ENCODE data around the gene TMPRSS6.
A peak's percentile ranks its signal among the peaks of the same experiment; 100 is the strongest.

DNA sequence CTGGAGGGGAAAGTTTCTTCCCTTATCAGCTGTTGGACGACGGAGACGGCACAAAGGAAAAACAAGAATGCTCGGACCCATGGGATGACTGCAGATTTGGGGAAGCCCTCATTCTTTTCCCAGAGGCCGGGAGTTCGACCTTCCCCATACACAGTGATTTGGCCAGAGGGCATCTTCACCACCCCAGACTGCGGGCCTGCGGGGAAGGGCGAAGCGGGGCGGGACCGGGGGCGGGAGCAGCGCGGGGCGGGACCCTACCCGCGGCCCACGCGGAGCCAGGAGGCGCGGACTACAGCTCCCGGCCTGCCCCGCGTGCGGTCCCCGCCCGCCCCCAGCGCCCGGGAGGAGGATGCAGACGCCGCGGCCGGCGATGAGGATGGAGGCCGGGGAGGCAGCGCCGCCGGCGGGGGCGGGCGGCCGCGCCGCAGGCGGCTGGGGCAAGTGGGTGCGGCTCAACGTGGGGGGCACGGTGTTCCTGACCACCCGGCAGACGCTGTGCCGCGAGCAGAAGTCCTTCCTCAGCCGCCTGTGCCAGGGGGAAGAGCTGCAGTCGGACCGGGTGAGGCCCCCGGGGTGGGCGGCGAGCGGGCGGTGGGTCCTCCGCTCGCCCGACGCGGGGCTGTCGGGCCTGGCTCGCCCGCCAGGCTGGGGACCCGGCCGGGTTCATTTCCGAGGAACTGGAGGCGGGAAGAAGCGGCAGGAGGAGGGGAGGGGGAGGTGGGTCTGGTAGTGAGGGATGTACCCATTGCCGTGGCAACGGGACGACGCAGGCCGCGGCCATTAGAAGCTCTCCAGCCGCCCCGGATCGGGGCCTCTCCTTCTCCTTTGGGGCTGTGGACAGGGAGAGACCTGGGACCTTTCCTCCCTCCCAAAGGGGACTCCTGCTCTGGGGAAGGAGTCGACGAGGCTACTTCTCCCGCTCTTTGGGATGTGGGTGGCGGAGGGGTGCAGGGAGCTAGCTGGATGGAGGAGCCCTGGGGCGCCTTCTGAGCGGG, 57.8 kb downstream of the TMPRSS6 start, which contains the start of gene KCTD17:
- TF ChIP-seq, protein P1, sequence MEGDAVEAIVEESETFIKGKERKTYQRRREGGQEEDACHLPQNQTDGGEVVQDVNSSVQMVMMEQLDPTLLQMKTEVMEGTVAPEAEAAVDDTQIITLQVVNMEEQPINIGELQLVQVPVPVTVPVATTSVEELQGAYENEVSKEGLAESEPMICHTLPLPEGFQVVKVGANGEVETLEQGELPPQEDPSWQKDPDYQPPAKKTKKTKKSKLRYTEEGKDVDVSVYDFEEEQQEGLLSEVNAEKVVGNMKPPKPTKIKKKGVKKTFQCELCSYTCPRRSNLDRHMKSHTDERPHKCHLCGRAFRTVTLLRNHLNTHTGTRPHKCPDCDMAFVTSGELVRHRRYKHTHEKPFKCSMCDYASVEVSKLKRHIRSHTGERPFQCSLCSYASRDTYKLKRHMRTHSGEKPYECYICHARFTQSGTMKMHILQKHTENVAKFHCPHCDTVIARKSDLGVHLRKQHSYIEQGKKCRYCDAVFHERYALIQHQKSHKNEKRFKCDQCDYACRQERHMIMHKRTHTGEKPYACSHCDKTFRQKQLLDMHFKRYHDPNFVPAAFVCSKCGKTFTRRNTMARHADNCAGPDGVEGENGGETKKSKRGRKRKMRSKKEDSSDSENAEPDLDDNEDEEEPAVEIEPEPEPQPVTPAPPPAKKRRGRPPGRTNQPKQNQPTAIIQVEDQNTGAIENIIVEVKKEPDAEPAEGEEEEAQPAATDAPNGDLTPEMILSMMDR (IDR thresholded peaks at IDR 0.05), result no peak
- TF ChIP-seq POLR2A (IDR thresholded peaks at IDR 0.05), result peak in 2 of 4 donors; percentile 33 to 59

All from esophagus squamous epithelium (tissue), 4 donors.